Neural progenitor cell (in vitro differentiated cells): ENCODE measurements around the gene TLE1. TPM values are rescaled to one million over a fixed set of nuclear protein-coding genes. Genes with fewer than 3 reads are reported as not detected.

Experiments used
- DNase-seq: peaks from one replicate; pipeline ENCODE4 v3.0.0-alpha.2; 2016; ENCODE audit warnings: low spot score
- H2AFZ ChIP-seq: fragments of 200-600 bp; sonication (generic); replicated peaks from 2 replicates; pipeline ENCODE4 v1.6.1; 2016; ENCODE audit warnings: antibody characterized with exemption
- H3F3A ChIP-seq: fragments of 200-600 bp; sonication (generic); 2 replicates; pipeline ENCODE4 v1.6.1; 2016; ENCODE audit warnings: antibody characterized with exemption, low read depth
- H3K27ac ChIP-seq: fragments of 200-600 bp; sonication (generic); 2 replicates; pipeline ENCODE4 v1.5.1; 2016; ENCODE audit warnings: mild to moderate bottlenecking
- H3K27me3 ChIP-seq: fragments of 200-600 bp; sonication (generic); 2 replicates; pipeline ENCODE4 v1.6.1; 2016; ENCODE audit warnings: mild to moderate bottlenecking, moderate library complexity
- H3K36me3 ChIP-seq: fragments of 200-600 bp; sonication (generic); 2 replicates; pipeline ENCODE4 v1.5.1; 2016
- H3K4me1 ChIP-seq: fragments of 200-600 bp; sonication (generic); 2 replicates; pipeline ENCODE4 v1.6.1; 2016; ENCODE audit warnings: mixed run types
- H3K4me2 ChIP-seq: fragments of 200-600 bp; sonication (generic); 2 replicates; pipeline ENCODE4 v1.6.1; 2016
- H3K4me3 ChIP-seq: fragments of 200-600 bp; sonication (generic); 2 replicates; pipeline ENCODE4 v1.5.1; 2016
- H3K79me2 ChIP-seq: fragments of 200-600 bp; sonication (generic); 2 replicates; pipeline ENCODE4 v1.6.1; 2016; ENCODE audit warnings: low read depth
- H3K9ac ChIP-seq: fragments of 200-600 bp; sonication (generic); 2 replicates; pipeline ENCODE4 v1.6.1; 2016
- H3K9me3 ChIP-seq: fragments of 200-600 bp; sonication (generic); 2 replicates; pipeline ENCODE4 v1.5.1; 2016; ENCODE audit warnings: low read depth
- H4K20me1 ChIP-seq: fragments of 200-600 bp; sonication (generic); 2 replicates; pipeline ENCODE4 v1.6.1; 2016; ENCODE audit warnings: low read depth
- H3K27ac Mint-ChIP-seq: 3 replicates; pipeline ENCODE4 v1.8.0; 2021; ENCODE audit warnings: mixed read lengths
- H3K27me3 Mint-ChIP-seq: 2 replicates; pipeline ENCODE4 v1.8.0; 2022; ENCODE audit warnings: low read depth, mild to moderate bottlenecking, inconsistent platforms, moderate library complexity, mixed read lengths; ENCODE audit not compliant: insufficient read depth
- H3K36me3 Mint-ChIP-seq: 3 replicates; pipeline ENCODE4 v1.8.0; 2021; ENCODE audit warnings: mixed read lengths
- H3K4me1 Mint-ChIP-seq: 3 replicates; pipeline ENCODE4 v1.8.0; 2021; ENCODE audit warnings: mixed read lengths
- H3K4me3 Mint-ChIP-seq: 3 replicates; pipeline ENCODE4 v1.8.0; 2021; ENCODE audit warnings: mild to moderate bottlenecking, moderate library complexity, mixed read lengths
- H3K9me3 Mint-ChIP-seq: 3 replicates; pipeline ENCODE4 v1.8.0; 2020; ENCODE audit warnings: mixed read lengths
- CTCF ChIP-seq: fragments of 200-600 bp; sonication (generic); IDR thresholded peaks from 2 replicates; pipeline ENCODE4 v1.5.1; 2017; ENCODE audit warnings: antibody characterized with exemption, mild to moderate bottlenecking
- EZH2 ChIP-seq: fragments of 200-600 bp; sonication (generic); IDR thresholded peaks from 2 replicates; pipeline ENCODE4 v1.6.1; 2017; ENCODE audit warnings: antibody characterized with exemption, mild to moderate bottlenecking, moderate library complexity
- EZH2phosphoT487 ChIP-seq: fragments of 200-600 bp; sonication (generic); IDR thresholded peaks from 2 replicates; pipeline ENCODE4 v1.6.1; 2017; ENCODE audit warnings: antibody characterized with exemption
- total RNA-seq: library from RNA; depleted of rRNA; stranded (reverse); fragments of >200 nt; gene quantifications from 2 replicates; pipeline ENCODE4 v1.2.3, GENCODE V29; 2015; ENCODE audit warnings: low replicate concordance

Gene TLE1
- total RNA-seq, 1 donor from 2014 or later = 54.7 TPM

- no peak overlapping the region for H3K27ac Mint-ChIP-seq
- peaks cover 42% of the 10 kb centered on the region for H3K36me3 Mint-ChIP-seq
- no peak for TF ChIP-seq CTCF
- peaks cover 99% of the 10 kb centered on the region for H3K79me2 ChIP-seq
- peaks cover 7% of the 10 kb centered on the region for H3K9me3 Mint-ChIP-seq
- H3K9me3 ChIP-seq = no peaks in the 10 kb centered on the region
- no peak overlapping the region for H3K9ac ChIP-seq
- H3K27me3 Mint-ChIP-seq = no peaks in the 10 kb centered on the region
- no peaks in the 10 kb centered on the region for H3K36me3 ChIP-seq
- no peak overlapping the region for H2AFZ ChIP-seq
- peaks cover 8% of the 10 kb centered on the region for H3F3A ChIP-seq
- peaks cover 30% of the 10 kb centered on the region for H3K4me1 ChIP-seq
- no peaks in the 10 kb centered on the region for H4K20me1 ChIP-seq
- H3K27me3 ChIP-seq = no peaks in the 10 kb centered on the region
- DNase-seq = no peak
- no peak overlapping the region for H3K4me3 ChIP-seq
- H3K27ac ChIP-seq = no peak overlapping the region
- H3K4me2 ChIP-seq = no peak overlapping the region
- no peak overlapping the region for H3K4me3 Mint-ChIP-seq
- H3K4me1 Mint-ChIP-seq = peaks cover 35% of the 10 kb centered on the region
Observed at GRCh38 chr9:81671880-81672280, 17.5 kb downstream of the TLE1 start.

- Mint-ChIP-seq H3K4me3 (no peak overlapping the region), H3K36me3 (peaks cover 29% of the 10 kb centered on the region), H3K27me3 (no peaks in the 10 kb centered on the region), H3K27ac (no peak overlapping the region), H3K9me3 (no peaks in the 10 kb centered on the region), H3K4me1 (peaks cover 46% of the 10 kb centered on the region)
- peaks cover 10% of the 10 kb centered on the region for H4K20me1 ChIP-seq
- peaks cover 49% of the 10 kb centered on the region for H3K4me1 ChIP-seq
- no peaks in the 10 kb centered on the region for H3K36me3 ChIP-seq
- no peak overlapping the region for H3K27ac ChIP-seq
- no peak overlapping the region for H3K9ac ChIP-seq
- peaks cover 93% of the 10 kb centered on the region for H3K79me2 ChIP-seq
- peaks cover 28% of the 10 kb centered on the region for H3F3A ChIP-seq
- no peak for DNase-seq
- H3K4me2 ChIP-seq = no peak overlapping the region
- no peak overlapping the region for H2AFZ ChIP-seq
- H3K9me3 ChIP-seq = no peaks in the 10 kb centered on the region
- H3K4me3 ChIP-seq = no peak overlapping the region
- no peaks in the 10 kb centered on the region for H3K27me3 ChIP-seq
- TF ChIP-seq EZH2 (no peak), EZH2phosphoT487 (no peak), CTCF (no peak)
Observed at GRCh38 chr9:81669866-81670265, 19.5 kb downstream of the TLE1 start.

DNA sequence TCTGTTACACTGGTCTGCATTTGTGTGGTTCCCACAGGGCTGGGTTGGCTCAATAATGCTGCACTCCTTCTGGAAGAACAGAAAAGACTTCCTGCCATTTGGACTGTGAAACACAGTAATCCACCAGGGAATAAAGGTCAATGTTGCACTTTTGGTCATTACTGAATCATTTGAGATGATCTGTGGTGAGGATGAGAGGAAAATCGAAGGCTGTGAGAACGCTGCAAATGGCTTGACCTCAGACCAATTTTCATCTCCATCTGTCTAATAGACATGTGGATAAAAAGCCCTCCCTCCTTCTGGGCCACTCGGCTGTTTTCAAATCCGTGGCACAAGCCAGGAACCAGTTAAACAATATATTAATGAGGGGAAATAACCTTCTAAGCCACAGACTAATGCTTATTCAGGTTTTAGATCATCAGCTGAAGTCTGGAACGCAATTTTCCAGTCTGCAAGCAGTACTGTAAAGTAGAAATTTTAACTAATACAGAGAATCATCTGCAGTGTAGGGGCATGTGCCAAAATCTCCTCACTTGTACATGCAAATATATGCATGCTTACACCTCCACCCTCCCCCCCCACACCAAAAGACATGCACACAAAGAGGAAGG lies 20.2 kb downstream of the TLE1 start:
- H3K27ac Mint-ChIP-seq = no peak overlapping the region
- H3K9me3 Mint-ChIP-seq = no peaks in the 10 kb centered on the region
- Histone ChIP-seq H3K4me3 (no peak overlapping the region), H4K20me1 (peaks cover 10% of the 10 kb centered on the region), H3K79me2 (peaks cover 93% of the 10 kb centered on the region), H3K27me3 (no peaks in the 10 kb centered on the region), H3K9me3 (no peaks in the 10 kb centered on the region), H3K9ac (no peak overlapping the region), H3K27ac (no peak overlapping the region), H2AFZ (no peak overlapping the region), H3K36me3 (no peaks in the 10 kb centered on the region), H3K4me1 (peaks cover 53% of the 10 kb centered on the region), H3F3A (peaks cover 35% of the 10 kb centered on the region), H3K4me2 (no peak overlapping the region)
- no peak overlapping the region for H3K4me3 Mint-ChIP-seq
- no peak for TF ChIP-seq EZH2
- no peak for TF ChIP-seq EZH2phosphoT487
- TF ChIP-seq CTCF = no peak
- no peaks in the 10 kb centered on the region for H3K27me3 Mint-ChIP-seq
- peaks cover 30% of the 10 kb centered on the region for H3K36me3 Mint-ChIP-seq
- H3K4me1 Mint-ChIP-seq = peaks cover 52% of the 10 kb centered on the region
- no peak for DNase-seq
